ENCODE results near the gene COLEC11.

DNA sequence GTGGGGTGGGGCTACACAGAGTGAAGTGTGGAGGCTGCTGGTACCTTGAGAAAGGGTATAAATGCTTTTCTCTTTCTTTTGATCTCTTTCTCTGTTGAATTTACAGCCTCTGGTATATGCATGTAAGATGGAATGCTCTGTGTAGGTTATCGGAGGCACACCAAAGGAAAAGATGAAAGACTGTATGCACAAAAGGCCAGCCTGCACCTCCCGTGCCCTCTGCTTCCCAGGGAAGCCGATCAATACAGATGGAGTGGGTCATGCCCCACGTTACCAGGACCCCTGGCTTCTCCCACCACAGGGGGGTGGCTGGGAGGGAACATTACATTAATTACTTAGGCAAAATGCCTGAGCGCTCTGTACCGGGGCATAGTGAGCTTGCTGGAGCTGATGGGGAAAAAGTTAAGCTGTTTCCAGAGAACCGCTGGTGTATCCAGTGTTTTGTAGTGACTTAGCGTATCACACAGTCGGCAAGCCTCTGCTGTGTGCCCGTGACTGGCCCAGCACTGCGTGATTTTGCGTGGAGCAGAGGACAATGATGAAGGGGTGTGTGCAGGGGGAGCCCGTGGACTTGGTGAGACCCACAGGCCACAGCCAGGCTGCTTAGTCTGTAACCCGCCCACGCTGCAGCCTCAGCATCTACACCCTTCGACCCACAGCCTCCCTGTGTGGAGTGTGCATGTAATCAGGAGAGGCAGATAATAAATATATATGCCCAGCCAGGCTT, 71.1 kb downstream of the COLEC11 start:
- TF ChIP-seq, protein P1, sequence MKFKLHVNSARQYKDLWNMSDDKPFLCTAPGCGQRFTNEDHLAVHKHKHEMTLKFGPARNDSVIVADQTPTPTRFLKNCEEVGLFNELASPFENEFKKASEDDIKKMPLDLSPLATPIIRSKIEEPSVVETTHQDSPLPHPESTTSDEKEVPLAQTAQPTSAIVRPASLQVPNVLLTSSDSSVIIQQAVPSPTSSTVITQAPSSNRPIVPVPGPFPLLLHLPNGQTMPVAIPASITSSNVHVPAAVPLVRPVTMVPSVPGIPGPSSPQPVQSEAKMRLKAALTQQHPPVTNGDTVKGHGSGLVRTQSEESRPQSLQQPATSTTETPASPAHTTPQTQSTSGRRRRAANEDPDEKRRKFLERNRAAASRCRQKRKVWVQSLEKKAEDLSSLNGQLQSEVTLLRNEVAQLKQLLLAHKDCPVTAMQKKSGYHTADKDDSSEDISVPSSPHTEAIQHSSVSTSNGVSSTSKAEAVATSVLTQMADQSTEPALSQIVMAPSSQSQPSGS (CRISPR knock-in tag; IDR thresholded peaks at IDR 0.05; ENCODE audit: borderline replicate concordance, low read depth) = no peak
- TF ChIP-seq, protein P2, sequence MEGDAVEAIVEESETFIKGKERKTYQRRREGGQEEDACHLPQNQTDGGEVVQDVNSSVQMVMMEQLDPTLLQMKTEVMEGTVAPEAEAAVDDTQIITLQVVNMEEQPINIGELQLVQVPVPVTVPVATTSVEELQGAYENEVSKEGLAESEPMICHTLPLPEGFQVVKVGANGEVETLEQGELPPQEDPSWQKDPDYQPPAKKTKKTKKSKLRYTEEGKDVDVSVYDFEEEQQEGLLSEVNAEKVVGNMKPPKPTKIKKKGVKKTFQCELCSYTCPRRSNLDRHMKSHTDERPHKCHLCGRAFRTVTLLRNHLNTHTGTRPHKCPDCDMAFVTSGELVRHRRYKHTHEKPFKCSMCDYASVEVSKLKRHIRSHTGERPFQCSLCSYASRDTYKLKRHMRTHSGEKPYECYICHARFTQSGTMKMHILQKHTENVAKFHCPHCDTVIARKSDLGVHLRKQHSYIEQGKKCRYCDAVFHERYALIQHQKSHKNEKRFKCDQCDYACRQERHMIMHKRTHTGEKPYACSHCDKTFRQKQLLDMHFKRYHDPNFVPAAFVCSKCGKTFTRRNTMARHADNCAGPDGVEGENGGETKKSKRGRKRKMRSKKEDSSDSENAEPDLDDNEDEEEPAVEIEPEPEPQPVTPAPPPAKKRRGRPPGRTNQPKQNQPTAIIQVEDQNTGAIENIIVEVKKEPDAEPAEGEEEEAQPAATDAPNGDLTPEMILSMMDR (IDR thresholded peaks at IDR 0.05) = no peak
- no peak for TF ChIP-seq IRF2 (CRISPR knock-in tag; IDR thresholded peaks at IDR 0.05; ENCODE audit: borderline replicate concordance, low read depth)
- TF ChIP-seq, protein P3, sequence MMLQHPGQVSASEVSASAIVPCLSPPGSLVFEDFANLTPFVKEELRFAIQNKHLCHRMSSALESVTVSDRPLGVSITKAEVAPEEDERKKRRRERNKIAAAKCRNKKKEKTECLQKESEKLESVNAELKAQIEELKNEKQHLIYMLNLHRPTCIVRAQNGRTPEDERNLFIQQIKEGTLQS (CRISPR knock-in tag; conservative IDR thresholded peaks at IDR 0.05) = no peak
- TF ChIP-seq, protein P4, sequence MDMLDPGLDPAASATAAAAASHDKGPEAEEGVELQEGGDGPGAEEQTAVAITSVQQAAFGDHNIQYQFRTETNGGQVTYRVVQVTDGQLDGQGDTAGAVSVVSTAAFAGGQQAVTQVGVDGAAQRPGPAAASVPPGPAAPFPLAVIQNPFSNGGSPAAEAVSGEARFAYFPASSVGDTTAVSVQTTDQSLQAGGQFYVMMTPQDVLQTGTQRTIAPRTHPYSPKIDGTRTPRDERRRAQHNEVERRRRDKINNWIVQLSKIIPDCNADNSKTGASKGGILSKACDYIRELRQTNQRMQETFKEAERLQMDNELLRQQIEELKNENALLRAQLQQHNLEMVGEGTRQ (CRISPR knock-in tag; IDR thresholded peaks at IDR 0.05) = no peak
- TF ChIP-seq, protein P5, sequence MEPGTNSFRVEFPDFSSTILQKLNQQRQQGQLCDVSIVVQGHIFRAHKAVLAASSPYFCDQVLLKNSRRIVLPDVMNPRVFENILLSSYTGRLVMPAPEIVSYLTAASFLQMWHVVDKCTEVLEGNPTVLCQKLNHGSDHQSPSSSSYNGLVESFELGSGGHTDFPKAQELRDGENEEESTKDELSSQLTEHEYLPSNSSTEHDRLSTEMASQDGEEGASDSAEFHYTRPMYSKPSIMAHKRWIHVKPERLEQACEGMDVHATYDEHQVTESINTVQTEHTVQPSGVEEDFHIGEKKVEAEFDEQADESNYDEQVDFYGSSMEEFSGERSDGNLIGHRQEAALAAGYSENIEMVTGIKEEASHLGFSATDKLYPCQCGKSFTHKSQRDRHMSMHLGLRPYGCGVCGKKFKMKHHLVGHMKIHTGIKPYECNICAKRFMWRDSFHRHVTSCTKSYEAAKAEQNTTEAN (CRISPR knock-in tag; IDR thresholded peaks at IDR 0.05) = no peak
- TF ChIP-seq FOXP1 (CRISPR knock-in tag; IDR thresholded peaks at IDR 0.05; ENCODE audit: borderline replicate concordance) = no peak
- no peak for TF ChIP-seq JUN (CRISPR knock-in tag; IDR thresholded peaks at IDR 0.05)
